Coronary artery (tissue), 2 donors: ENCODE results near the gene TRABD2B.

Experiments used
- DNase-seq: peaks from one replicate; pipeline ENCODE4 v3.0.0-alpha.2; 2017; ENCODE audit warnings: low spot score
- H3K27ac ChIP-seq, 2 donors: fragments of 200-600 bp; sonication (generic); one replicate each; pipeline ENCODE4 v1.5.1; 2016 to 2019
- H3K4me3 ChIP-seq: fragments of 200-600 bp; sonication (generic); 2 replicates; pipeline ENCODE4 v1.5.1; 2016; ENCODE audit warnings: mild to moderate bottlenecking, moderate library complexity
- CTCF ChIP-seq: fragments of 200-600 bp; sonication (generic); IDR thresholded peaks from one replicate; pipeline ENCODE4 v1.5.1; 2019; ENCODE audit warnings: antibody characterized with exemption

The TRABD2B gene

GRCh38 chr1:47786316-47786715, 210.9 kb downstream of the TRABD2B start:
- DNase-seq: peak; percentile 82
- no peak for TF ChIP-seq CTCF
- peak overlapping the region; percentile 68 to 90 for H3K27ac ChIP-seq
- H3K4me3 ChIP-seq: no peak overlapping the region

DNA sequence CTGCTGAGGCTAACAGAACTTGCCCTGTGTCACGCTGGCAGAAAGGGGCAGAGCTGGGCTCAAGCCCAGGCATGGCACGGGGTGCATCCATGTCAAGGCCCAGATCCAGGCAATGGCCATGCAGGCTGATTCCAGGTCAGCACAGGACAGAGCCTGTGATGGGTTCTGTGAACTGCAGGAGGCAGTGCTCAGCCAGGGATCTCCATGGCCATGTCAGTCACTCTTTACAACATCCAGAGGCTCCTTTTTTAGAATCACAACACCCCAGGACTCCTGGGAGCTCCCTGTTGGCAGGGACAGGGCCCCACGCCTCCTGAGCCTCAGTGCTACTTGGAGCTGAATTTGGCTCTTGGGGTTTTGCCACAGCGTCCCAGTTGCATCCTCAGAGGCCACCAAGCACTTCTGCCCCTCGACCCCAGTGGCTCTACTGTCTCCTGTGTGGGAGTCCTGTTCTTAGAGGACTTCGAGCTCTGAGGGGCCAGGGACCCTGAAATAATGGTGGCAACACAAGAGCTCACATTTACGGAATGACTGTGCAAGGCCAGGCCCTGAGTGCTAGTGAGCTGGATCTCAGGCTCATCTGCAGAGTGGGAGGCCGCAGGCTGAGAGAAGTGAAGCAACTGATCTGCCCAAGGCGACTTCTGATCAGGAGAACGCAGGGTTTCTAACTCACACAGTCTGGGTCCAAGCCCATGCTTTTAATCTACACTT, 211.5 kb downstream of the TRABD2B start:
- H3K4me3 ChIP-seq: peak overlapping the region; percentile 1
- peak overlapping the region; percentile 68 to 90 for H3K27ac ChIP-seq
- TF ChIP-seq CTCF: peak; percentile 58
- DNase-seq: peak; percentile 88

GRCh38 chr1:47785118-47785517, 212.1 kb downstream of the TRABD2B start:
- Histone ChIP-seq H3K4me3 (peak overlapping the region; percentile 1), H3K27ac (peak overlapping the region; percentile 68 to 90)
- no peak for DNase-seq
- no peak for TF ChIP-seq CTCF

DNA sequence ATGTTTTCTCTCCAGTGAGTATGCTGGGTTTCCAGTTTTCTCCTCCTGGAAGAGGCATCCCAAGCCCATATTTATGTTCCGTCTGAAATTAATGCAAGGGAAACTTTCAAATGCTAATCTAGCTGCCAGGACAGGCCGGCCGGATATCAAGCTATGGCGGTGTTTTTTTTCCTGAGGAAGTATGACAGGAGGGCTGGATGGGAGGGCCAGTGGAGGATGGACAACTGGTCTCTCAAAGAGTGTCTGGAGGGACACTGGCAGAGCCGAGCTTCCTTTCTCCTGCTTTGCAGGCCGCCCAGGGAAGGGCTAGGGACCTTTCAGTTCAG, 212.7 kb downstream of the TRABD2B start:
- no peak overlapping the region for H3K4me3 ChIP-seq
- no peak for TF ChIP-seq CTCF
- peak overlapping the region; percentile 68 to 90 for H3K27ac ChIP-seq
- DNase-seq: no peak

- DNase-seq: no peak
- Histone ChIP-seq H3K27ac (peak overlapping the region in 1 of 2 donors; percentile 90), H3K4me3 (no peak overlapping the region)
- no peak for TF ChIP-seq CTCF
These were observed 213.3 kb downstream of the TRABD2B start for GRCh38 chr1:47783638-47784496.

DNA sequence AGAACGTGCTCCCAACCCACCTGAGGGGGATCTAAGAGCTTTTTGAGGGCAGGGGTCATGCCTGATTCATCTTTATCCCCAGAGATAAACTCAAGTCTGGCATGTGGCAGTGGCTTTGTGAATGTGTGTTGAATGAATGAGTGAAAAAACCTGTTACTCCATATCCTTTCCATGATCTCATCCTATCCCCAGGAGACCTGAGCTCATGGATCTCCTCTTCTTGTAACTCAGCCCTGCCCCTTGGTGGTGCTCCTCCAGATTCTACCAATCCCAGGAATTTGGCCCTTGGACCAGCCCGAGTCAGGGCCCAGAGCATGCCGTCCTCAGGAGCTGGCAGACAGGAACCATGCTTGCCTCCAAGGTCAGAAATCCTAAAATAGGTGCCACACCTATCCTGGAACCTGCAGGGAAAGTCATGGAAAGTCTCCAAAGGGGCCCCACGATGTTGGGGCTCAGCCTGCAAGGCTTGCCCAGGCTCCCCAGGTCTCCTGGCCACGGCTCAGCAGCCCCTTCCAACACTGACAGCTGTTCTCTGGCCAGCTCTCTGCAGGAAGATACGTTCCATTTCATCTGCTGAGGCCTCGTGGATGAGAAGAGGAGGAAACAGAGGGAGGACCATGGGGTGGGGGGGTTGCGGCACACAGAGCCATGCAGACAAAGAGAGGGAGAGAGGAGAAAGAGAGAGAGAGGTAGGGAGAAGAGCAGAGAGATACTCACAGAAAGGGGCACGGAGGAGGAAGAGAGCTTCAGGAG, 214.6 kb downstream of the TRABD2B start:
- Histone ChIP-seq H3K27ac (peak overlapping the region in 1 of 2 donors; percentile 70), H3K4me3 (no peak overlapping the region)
- TF ChIP-seq CTCF: no peak
- peak; percentile 84 for DNase-seq
